ENCODE data around the gene NUP210. TPM values are rescaled to one million over a fixed set of nuclear protein-coding genes. Genes with fewer than 3 reads are reported as not detected.

NUP210 gene
- total and polyA plus RNA-seq, 2 of the 13 experiments (the other 11 are each of a cell fraction or from before 2014, with no cell fraction given): 31.6 to 35.2 TPM

- TF ChIP-seq ZHX2 (IDR thresholded peaks at IDR 0.05; ENCODE audit: low read depth): no peak
- no peak for TF ChIP-seq ZHX2 (CRISPR knock-in tag; IDR thresholded peaks at IDR 0.05; ENCODE audit: borderline replicate concordance)
- TF ChIP-seq SP4 (CRISPR knock-in tag; IDR thresholded peaks at IDR 0.05): no peak
- TF ChIP-seq MIXL1 (CRISPR knock-in tag; IDR thresholded peaks at IDR 0.05): no peak
- peak; percentile 76 for TF ChIP-seq ARID3A (IDR thresholded peaks at IDR 0.05; ENCODE audit: low read depth, low read length)
- no peak for TF ChIP-seq ZNF510 (CRISPR knock-in tag; IDR thresholded peaks at IDR 0.05; ENCODE audit: low read depth)
- TF ChIP-seq RCOR2 (CRISPR knock-in tag; IDR thresholded peaks at IDR 0.05): 0 out of 2 replicates have a peak, but pooled peaks have one; percentile 6
- peak; percentile 44; the same call in 1 of the 2 replicates for TF ChIP-seq SMC3 (IDR thresholded peaks at IDR 0.05; ENCODE audit: low read length)
- TF ChIP-seq THAP11 (CRISPR knock-in tag; IDR thresholded peaks at IDR 0.05): no peak
- TF ChIP-seq IKZF1 (IDR thresholded peaks at IDR 0.05): no peak
- no peak for TF ChIP-seq CBX1 (IDR thresholded peaks at IDR 0.05; ENCODE audit: low read depth)
- no peak for TF ChIP-seq ATF4 (CRISPR knock-in tag; IDR thresholded peaks at IDR 0.05)
- no peak for TF ChIP-seq NR1H2 (CRISPR knock-in tag; IDR thresholded peaks at IDR 0.05; ENCODE audit: borderline replicate concordance, low read depth)
- TF ChIP-seq HOXA7 (CRISPR knock-in tag; IDR thresholded peaks at IDR 0.05): no peak
- TF ChIP-seq ATF5 (CRISPR knock-in tag; IDR thresholded peaks at IDR 0.05; ENCODE audit: low read depth): no peak
- TF ChIP-seq BCLAF1 (IDR thresholded peaks at IDR 0.05): no peak
- 0 out of 2 replicates have a peak, but pooled peaks have one; percentile 10 for TF ChIP-seq ZNF546 (CRISPR knock-in tag; conservative IDR thresholded peaks at IDR 0.05)
- TF ChIP-seq IRX3 (CRISPR knock-in tag; IDR thresholded peaks at IDR 0.05; ENCODE audit: borderline replicate concordance, low read depth): no peak
Observed at GRCh38 chr3:13452490-13453335, 32.6 kb upstream of the NUP210 start (continued).

All from HepG2 (cell line).